ENCODE results near the gene HSD17B2.
"Not testable (repeated sequence)": the region's sequence is repeated elsewhere in the genome, so short reads cannot be mapped to it uniquely, and the experiment has no call there.

HSD17B2 gene

GRCh38 chr16:82083710-82084353, 48.8 kb downstream of the HSD17B2 start:
- DNase-seq: no peak

DNA sequence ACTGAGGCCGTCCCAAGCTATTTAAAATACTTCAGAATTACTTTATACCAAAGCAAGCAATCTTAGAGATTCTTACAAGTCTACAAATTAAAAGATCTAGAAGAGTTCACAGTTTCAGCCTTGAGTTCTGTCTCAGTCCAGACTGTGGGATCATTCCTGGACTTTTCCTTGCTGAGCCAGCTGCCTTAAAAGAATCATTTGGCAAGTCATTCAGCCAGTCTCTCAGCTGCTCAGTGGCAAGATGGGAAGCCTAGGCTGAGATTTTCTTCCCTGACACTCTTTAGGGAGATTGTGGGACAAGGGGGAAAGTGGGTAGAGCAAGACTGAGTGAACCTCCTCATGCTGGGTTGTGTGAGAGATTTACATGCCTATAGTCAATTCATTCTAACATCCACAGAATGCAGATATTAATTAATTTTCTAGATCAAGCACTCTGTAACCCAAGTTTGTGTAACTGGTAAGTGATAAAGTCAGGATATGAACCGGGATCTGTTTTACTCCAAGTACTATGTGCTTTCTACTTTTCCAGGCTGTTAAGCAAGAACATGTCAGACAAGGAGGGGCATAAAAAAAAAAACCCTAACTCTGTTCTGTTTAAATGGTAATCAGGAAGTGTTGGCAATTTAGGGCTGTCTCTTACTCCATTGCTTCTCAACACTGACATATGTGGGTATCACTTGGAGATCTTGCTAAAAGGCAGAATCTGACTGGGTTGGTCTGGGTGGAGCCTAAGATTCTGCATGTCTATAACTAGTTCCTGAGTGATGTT, 50.1 kb downstream of the HSD17B2 start:
- no peak for DNase-seq

GRCh38 chr16:82088483-82088882, 53.4 kb downstream of the HSD17B2 start:
- DNase-seq: no peak

GRCh38 chr16:82091241-82091640, 56.2 kb downstream of the HSD17B2 start:
- DNase-seq: no peak

GRCh38 chr16:82092711-82093110, 57.7 kb downstream of the HSD17B2 start:
- DNase-seq: no peak

DNA sequence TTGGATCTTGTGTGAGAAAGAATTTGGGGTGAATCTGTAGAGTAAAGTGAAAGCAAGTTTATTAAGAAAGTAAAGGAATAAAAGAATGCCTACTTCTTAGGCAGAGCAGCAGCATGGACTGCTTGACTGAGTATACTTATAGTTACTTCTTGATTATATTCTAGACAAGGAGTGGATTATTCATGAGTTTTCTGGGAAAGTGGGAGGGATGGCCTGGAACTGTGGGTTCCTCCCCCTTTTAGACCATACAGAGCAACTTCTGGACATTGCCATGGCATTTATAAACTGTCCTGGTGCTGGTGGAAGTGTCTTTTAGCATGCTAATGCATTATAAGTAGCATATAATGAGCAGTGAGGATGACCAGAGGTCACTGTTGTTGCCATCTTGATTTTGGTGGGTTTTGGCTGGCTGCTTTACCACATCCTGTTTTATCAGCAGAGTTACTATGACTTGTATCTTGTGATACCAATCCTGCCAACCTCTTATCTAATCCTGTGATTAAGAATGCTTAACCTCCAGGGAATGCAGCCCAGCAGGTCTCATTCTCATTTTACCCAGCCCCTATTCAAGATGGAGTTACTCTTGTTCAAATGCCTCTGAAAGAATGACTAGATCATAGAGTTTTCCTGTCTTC, 58.7 kb downstream of the HSD17B2 start:
- no peak for DNase-seq

GRCh38 chr16:82094942-82095540, 60.0 kb downstream of the HSD17B2 start:
- DNase-seq: no peak

- DNase-seq: no peak
These were observed 61.6 kb downstream of the HSD17B2 start for GRCh38 chr16:82096641-82097040.

- DNase-seq: no peak
These were observed 70.1 kb downstream of the HSD17B2 start for GRCh38 chr16:82105107-82105506.

- DNase-seq: no peak
These were observed 73.0 kb downstream of the HSD17B2 start for GRCh38 chr16:82108100-82108499.

GRCh38 chr16:82108774-82109173, 73.7 kb downstream of the HSD17B2 start:
- DNase-seq: no peak

DNA sequence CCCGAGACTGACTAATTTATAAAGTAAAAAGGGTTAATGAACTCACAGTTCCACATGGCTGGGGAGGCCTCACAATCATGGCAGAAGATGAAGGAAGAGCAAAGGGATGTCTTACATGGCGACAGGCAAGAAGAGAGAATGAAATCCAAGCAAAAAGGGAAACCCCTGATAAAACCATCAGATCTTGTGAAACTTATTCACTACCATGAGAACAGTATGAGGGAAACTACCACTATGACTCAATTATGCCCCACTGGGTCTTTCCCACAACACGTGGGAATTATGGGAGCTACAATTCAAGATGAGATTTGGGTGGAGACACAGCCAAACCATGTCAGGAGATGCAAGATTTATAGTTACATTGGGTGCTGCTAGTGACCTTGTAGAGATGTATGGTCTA, 74.2 kb downstream of the HSD17B2 start:
- not testable (repeated sequence) for DNase-seq

DNA sequence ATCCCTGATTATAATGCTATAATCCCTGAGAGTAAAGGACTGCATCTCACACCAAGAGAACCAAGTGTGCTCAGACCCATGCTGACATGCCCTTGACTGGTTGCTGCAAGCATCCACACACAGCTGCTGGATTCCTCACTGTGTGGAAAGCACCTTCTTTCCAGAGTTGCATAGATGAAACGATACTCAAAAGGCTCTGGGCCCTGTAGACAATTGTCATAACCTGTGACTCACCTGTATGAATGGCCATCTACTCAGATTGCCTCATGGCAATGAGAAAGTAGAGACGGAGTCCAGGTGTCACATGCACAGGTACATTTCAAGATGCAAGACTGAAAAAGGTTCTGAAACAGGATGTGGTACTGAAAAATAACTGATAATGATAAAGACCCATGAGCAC, 76.9 kb downstream of the HSD17B2 start:
- no peak for DNase-seq

DNA sequence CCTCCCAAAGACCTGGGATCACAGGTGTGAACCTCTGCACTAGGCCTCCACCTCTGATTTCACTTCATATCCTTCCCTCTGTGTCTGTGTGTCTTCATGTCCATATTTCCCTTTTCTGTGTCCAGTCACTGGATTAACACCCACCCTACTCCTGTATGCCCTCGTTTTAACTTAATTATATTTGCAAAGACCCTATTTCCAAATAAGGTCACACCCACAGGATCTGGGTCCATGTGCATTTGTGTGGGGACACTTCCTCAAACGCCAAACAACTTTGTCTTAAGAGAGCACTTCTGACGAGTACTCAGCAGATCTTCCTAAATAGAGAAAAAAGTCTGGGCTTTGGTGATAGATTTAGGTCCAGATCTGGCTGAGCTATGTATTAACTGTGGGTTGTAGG, 78.7 kb downstream of the HSD17B2 start:
- no peak for DNase-seq

GRCh38 chr16:82116535-82116934, 81.5 kb downstream of the HSD17B2 start:
- no peak for DNase-seq

DNA sequence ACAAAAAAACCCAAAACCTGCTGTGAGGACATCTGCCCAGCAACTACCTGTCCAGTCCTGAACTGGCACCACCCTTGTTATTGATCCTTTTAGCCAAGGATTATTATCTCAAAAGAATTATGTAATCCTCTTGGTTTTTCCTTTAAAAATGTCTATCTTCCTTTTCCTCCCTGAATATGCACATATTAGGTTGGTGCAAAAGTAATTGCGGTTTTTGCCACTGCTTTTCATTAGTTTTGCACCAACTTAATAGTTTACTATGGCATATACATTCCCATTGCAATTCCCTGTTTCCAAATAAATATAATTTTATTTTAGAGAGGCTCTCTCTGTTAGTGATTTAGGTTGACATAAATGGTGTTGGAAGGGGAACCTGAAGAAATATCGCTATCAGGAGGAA, 83.7 kb downstream of the HSD17B2 start:
- DNase-seq: no peak

DNA sequence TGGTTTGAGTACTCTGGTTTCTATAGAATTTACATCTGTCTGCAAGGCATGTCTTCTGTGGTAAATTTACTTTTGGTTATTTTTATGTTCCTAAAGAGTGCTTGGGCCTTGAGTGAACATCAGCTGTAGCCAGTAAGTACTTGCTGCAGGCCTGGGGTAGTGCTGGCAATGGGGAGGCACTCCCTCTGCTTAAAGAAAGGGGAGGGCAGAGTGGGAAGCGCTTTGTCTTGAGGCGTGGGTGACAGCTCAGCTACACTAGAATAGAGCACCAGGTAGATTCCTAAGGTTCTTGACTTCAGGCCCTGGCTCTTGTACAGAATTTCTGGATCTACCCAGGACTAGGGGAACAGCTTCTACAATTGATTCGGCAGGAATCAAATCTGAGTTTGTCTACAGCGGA, 84.4 kb downstream of the HSD17B2 start:
- DNase-seq: no peak

DNA sequence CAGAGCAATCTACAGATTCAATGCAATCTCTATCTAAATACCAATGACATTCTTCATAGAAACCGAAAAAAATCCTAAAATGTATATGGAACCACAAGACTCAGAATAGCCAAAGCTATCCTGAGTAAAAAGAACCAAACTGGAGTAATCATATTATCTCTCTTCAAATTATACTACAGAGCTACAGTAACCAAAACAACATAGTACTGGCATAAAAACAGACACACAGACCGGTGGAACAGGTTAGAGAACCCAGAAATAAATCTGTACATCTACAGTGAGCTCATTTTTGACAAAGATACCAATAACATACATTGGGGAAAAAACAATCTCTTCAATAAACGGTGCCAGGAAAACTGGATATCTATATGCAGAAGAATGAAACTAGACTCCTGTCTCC, 89.6 kb downstream of the HSD17B2 start:
- DNase-seq: no peak

- no peak for DNase-seq
These were observed 94.8 kb downstream of the HSD17B2 start for GRCh38 chr16:82129881-82130280.

DNA sequence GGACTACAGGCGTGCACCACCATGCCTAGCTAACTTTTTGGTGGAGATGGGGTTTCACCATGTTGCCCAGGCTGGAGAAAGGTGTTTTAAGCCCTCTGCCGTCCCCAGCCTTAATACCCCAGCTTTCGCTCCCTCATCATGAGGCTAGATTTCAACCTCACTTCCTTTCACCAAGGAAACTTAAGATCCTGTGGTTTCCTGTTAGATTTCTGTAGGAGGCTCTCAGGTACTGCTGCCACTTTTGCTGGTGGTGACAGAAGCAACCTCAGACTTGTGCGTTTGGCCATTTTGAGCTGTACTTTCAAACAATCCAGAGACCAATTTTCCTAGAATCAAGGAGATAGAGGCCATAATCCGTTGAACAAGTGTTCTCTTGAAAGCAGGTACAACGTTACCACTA, 98.7 kb downstream of the HSD17B2 start:
- no peak for DNase-seq

GRCh38 chr16:82134846-82135245, 99.8 kb downstream of the HSD17B2 start:
- DNase-seq: no peak

DNA sequence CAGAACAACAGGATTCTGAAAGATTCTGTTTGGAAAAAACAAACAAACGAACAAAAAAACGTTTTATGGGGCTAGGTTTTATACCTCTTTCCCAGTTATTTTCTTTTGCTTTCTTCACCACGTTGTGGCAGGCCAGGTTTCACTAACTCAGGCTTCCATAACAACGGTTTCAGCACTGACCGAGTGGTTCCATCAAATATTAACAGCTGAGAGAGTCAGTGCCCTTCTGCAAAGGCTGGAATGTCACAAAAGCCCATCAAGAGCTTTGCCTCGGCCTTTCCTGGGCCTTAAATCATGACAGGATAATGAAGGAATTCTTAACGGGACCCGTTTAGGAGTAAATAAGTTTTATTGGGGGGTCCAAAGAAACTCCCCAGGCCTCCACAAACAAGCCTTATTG, 100.8 kb downstream of the HSD17B2 start:
- no peak for DNase-seq

GRCh38 chr16:82136956-82137821, 102.1 kb downstream of the HSD17B2 start:
- no peak for DNase-seq
